WTC11 (cell line): ENCODE results near the gene AK3. TPM values are rescaled to one million over a fixed set of nuclear protein-coding genes. Genes with fewer than 3 reads are reported as not detected.
"Not testable (repeated sequence)": the region's sequence is repeated elsewhere in the genome, so short reads cannot be mapped to it uniquely, and the experiment has no call there.

ENCODE experiments used
- ATAC-seq: fragments of 200-7000 bp; cut with Tn5 transposase; 2 replicates; pipeline ENCODE4 v1.10.0; 2021; ENCODE audit warnings: mild to moderate bottlenecking, moderate library complexity
- CTCF ChIA-PET: fragments of 300-600 bp; sonication (Branson Sonifier 250); formaldehyde crosslinking; loops from one replicate; lab custom pipeline; 2021; ENCODE audit warnings: antibody characterized with exemption; lab: Charles Lee
- POLR2A ChIA-PET: fragments of 350-600 bp; sonication (Branson Sonifier 250); formaldehyde crosslinking; loops from one replicate; lab custom pipeline; 2021; ENCODE audit warnings: antibody characterized with exemption; lab: Charles Lee
- DNase-seq: peaks from one replicate; pipeline ENCODE4 v3.0.0; 2021; ENCODE audit warnings: low spot score
- H3K27ac Mint-ChIP-seq: 2 replicates; pipeline ENCODE4 v1.8.0; 2021; ENCODE audit warnings: mixed read lengths
- H3K27me3 Mint-ChIP-seq: 2 replicates; pipeline ENCODE4 v1.8.0; 2021; ENCODE audit warnings: low read depth, mild to moderate bottlenecking, moderate library complexity, mixed read lengths
- H3K36me3 Mint-ChIP-seq: 2 replicates; pipeline ENCODE4 v1.8.0; 2021; ENCODE audit warnings: mixed read lengths
- H3K4me1 Mint-ChIP-seq: 2 replicates; pipeline ENCODE4 v1.8.0; 2022; ENCODE audit warnings: mixed read lengths
- H3K4me3 Mint-ChIP-seq: 2 replicates; pipeline ENCODE4 v1.8.0; 2021; ENCODE audit warnings: mild to moderate bottlenecking, moderate library complexity, mixed read lengths
- H3K9me3 Mint-ChIP-seq: 2 replicates; pipeline ENCODE4 v1.8.0; 2021; ENCODE audit warnings: mixed read lengths
- FOXP1 ChIP-seq: sonication (generic); formaldehyde crosslinking; IDR thresholded peaks from 2 replicates; pipeline ENCODE4 v1.8.0; 2022; ENCODE audit warnings: missing genetic modification reagents, mild to moderate bottlenecking, moderate library complexity, borderline replicate concordance
- GABPB1 ChIP-seq: sonication (generic); formaldehyde crosslinking; IDR thresholded peaks from 2 replicates; pipeline ENCODE4 v1.8.1; 2023; ENCODE audit warnings: mild to moderate bottlenecking, missing genetic modification reagents
- KAT7 ChIP-seq: sonication (generic); formaldehyde crosslinking; IDR thresholded peaks from 2 replicates; pipeline ENCODE4 v1.8.1; 2023; ENCODE audit warnings: missing genetic modification reagents, mild to moderate bottlenecking, borderline replicate concordance
- NFYB ChIP-seq: sonication (generic); formaldehyde crosslinking; conservative IDR thresholded peaks from 2 replicates; pipeline ENCODE4 v1.8.0; 2022; ENCODE audit warnings: low read depth, missing genetic modification reagents
- TCF7 ChIP-seq: sonication (generic); formaldehyde crosslinking; IDR thresholded peaks from 2 replicates; pipeline ENCODE4 v1.8.0; 2022; ENCODE audit warnings: mild to moderate bottlenecking, low read depth, missing genetic modification reagents, moderate library complexity
- USF2 ChIP-seq: sonication (generic); formaldehyde crosslinking; IDR thresholded peaks from 2 replicates; pipeline ENCODE4 v1.8.1; 2023; ENCODE audit warnings: mild to moderate bottlenecking, missing genetic modification reagents, moderate library complexity
- ZNF423 ChIP-seq: fragments of 250-450 bp; sonication (Bioruptor Pico); IDR thresholded peaks from 2 replicates; pipeline ENCODE4 v2.1.2; 2022; ENCODE audit warnings: mild to moderate bottlenecking, moderate library complexity
- total RNA-seq: library from RNA; stranded (reverse); gene quantifications from 3 replicates; pipeline ENCODE4 v1.2.3, GENCODE V29; 2021

The AK3 gene
- total RNA-seq, 1 experiment from 2014 or later: 28.5 TPM

- TF ChIP-seq USF2: no peak
- no peak for TF ChIP-seq GABPB1
- TF ChIP-seq FOXP1: no peak
- TF ChIP-seq KAT7: no peak
- TF ChIP-seq ZNF423: no peak
- TF ChIP-seq TCF7 (CRISPR knock-in tag): no peak
- TF ChIP-seq NFYB (CRISPR knock-in tag): no peak
Measured at GRCh38 chr9:4661165-4661564, 79.8 kb downstream of the AK3 start (continued).

GRCh38 chr9:4660665-4661064, 80.3 kb downstream of the AK3 start:
- ATAC-seq, H3K27me3 Mint-ChIP-seq, H3K9me3 Mint-ChIP-seq, H3K4me3 Mint-ChIP-seq, H3K27ac Mint-ChIP-seq, DNase-seq, CTCF ChIA-PET, H3K36me3 Mint-ChIP-seq: not testable (repeated sequence)
- POLR2A ChIA-PET: interaction anchor here (3.4 kb wide), 1 partner anchor 19 kb away, joined by 14 read pairs; the partner anchor contains the start of gene CDC37L1
- H3K4me1 Mint-ChIP-seq: peaks cover 65% of the 10 kb centered on the region

Other genes with a start within 250 kb of the AK3 start
- gene PLPP6, start 78.9 kb downstream of the AK3 start, total RNA-seq: 13.4 to 13.5 TPM (median 13.5 TPM) in 3 replicates
- 1.7 to 2.5 TPM (median 1.8 TPM) in 3 replicates for gene SPATA6L, start 74.7 kb downstream of the AK3 start, total RNA-seq
- 16.7 to 20.1 TPM (median 18.8 TPM) in 3 replicates for gene CDC37L1, start 61.6 kb downstream of the AK3 start, total RNA-seq
- gene RCL1, start 51.7 kb upstream of the AK3 start, total RNA-seq: 22.4 to 27.2 TPM (median 25.3 TPM) in 3 replicates
- gene JAK2, start 244.1 kb upstream of the AK3 start, total RNA-seq: 2.0 to 3.3 TPM (median 2.4 TPM) in 3 replicates